C1 segment of cervical spinal cord (tissue), 14 donors: ENCODE results near the gene SRP9.
"Not testable (repeated sequence)": the region's sequence is repeated elsewhere in the genome, so short reads cannot be mapped to it uniquely, and the experiment has no call there.

Experiments used
- DNase-seq, 14 donors: peaks; one replicate each; lab custom pipeline; 2025; lab: John Stamatoyannopoulos, UW

Gene SRP9

DNA sequence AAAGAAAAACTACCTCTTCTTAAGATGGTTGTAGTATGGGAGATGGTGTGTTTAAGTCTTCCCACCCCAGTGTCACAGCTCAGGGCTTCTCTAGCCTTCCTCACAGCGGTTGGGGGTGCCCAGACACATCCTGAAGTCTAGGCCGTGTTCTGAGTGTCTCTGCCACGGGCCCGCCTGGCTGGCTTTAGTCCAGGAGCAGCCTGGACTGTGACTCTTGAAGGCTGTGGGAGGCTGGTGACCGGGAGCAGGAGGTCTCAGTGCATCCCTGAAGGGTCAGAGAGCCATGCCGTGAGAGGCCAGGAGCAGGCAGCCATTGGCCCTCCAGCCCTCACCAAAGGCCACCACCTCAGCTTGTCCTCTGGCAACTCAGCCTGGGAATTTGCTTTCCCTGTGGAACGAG, 36.8 kb downstream of the SRP9 start:
- DNase-seq, result no peak

DNA sequence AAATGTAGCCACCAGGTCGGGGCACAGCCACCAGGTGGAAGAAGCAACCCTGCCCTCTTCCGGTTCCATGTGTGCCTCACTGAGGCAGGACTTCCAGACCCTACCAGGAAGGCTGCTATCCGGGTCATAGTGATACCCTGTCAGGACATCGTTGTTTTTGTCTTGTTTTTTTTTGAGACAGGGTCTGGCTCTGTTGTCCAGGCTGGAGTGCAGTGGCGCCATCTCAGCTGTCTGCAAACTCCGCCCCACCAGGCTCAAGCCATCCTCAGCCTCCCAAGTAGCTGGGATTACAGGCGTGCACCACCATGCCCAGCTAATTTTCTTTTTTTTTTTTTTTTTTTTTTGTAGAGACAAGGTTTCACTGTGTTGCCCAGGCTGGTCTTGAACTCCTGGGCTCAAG, 37.5 kb downstream of the SRP9 start:
- DNase-seq, result not testable (repeated sequence)

DNA sequence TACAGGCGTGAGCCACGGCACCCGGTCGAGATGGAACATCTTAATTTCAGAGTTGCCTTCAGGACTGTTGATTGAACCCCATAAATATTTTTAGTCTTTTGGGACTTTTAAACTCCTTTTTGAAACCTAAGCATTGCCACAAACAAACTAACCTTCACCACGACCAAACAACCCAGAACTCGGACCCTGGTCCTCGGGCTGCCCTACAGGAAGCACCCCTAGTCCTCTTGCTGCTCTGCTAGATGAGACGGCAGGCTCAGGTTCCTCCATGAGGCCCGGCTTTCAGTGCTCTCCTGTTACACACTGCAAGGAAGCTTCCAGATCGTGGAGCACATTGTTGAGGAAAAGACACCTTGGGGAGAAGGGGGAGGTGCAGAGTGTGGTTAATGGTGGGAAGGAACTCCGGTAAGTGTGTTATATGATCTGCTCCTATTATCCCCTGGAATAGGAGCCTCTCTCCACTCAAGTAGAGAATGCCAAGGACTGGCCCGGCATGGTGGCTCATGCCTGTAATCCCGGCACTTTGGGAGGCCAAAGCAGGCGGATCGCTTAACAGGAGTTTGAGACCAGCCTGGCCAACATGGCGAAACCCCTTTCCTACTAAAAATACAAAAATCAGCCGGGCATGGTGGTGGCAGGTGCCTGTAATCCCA, 38.0 kb downstream of the SRP9 start:
- no peak for DNase-seq

DNA sequence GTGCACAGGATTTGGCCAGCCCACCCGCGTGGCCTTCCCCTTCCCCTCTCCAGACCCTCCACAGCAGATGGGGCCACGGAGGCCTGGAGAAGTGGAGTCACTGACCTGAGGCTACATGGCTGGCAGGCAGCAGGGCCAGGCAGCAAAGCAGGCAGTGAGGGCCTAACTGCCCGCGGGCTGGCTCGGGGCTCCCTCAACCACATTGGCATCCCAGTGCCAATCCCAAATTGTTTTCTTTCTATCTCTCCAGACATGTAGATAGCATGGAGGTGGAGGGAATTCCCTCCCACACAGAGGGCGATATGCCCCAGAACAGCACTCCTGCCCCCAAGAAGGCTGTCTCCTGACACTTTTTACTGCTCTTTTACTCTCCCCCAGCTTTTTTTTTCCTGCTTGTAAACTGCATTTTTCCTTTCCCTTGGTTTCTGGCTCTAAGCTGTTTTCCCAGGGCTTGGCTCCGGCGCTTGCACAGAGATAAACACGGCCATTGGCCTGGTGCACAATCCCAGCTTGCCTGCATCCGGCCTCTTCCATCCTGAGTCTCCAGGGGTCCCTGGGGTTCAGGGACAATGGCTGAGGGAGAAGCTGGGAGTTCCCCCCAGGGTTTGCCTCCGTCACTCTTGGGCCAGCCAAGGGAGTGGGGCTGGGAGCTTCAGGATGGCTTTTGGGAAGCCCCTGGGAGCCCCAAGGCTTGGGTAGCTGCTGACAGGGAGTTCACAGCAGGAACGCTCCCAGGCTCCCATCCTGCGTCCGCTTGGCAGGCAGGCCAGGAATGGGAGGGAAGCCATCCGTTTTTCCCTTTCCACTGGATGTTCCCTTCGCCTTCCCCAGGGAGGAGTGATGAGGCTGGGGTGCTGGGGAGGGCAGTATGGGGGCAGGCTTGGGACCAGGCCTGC, 39.3 kb downstream of the SRP9 start:
- DNase-seq, result peak in 5 of 14 donors; percentile 42 to 81 (median 72)

DNA sequence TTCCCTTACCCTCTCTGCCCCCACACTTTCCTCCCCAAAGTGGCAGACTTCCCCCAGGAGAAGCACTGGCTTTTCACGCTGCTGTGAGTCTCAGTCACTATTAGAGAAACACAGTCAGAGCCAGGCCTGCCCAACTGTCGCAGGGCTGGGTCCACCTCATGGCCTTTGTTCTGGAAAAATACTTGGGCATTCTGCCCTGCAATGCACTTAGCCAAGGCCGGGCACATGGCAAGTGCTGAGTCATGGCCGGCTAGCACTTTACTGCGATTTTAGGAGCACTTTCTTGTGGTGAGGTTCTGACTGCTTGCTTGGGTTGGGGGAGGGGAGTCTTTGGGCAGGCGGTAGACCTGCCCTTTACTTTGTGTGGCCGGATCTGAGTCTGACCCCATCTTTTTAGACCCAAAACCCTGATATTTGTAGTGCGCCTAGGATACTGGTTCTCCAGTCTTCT, 40.0 kb downstream of the SRP9 start:
- DNase-seq, result peak in 13 of 14 donors; percentile 27 to 95 (median 80)

DNA sequence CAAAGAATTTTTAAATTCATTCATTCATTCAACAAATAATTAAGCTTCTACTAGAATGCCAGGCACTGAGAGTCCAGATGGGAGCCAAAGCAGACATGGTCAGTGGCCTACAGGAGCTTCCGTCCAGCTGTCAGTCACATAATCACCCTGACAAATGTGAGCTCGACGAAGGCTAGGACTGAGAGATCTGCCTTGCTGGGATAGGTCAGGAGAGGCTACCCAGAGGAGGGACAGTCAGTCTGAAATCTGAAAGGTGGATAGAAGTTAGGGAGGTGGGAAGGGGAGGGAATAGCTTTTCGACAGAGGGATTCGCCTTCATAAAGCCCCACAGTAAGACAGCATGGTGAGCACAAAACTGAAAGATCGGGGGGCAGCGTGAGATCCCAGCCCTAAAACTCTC, 40.6 kb downstream of the SRP9 start:
- peak in 1 of 14 donors; percentile 25 for DNase-seq

DNA sequence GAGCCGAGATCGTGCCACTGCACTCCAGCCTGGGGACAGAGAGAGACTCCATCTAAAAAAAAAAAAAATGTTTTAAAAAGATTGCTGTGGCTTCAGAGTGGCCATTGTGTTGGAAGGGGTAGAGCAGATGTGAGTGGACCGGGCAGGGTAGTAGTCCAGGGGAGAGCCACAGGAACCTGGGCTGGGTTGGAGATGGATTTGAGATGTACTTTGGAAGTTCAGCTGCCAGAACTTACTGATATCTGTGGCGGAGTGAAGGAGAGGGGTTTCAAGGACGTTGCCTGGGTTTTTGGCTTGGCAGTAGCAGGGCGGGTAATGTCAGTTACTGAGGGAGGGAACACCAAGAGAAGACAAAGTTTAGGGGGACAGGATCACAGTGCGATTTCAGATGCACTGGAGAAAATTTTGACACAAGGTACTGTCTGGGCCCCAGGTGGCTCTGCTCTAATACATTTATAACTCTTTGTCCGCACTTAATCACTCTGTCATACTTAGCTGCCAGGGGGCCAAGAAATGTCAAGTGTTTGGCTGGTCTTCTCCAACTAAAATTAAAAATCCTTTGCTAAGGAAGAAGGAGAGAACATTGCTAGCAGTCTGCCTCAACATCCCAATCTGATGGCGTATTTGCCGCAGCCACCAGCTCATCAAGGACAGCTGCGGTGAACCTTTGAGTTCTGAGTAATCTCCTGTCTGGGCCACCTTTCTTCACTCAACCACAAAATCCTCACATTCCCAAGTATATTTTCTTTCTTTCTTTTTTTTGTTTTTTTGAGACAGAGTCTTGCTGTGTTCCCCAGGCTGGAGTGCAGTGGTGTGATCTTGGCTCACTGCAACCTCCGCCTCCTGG, 41.9 kb downstream of the SRP9 start:
- DNase-seq, result no peak

DNA sequence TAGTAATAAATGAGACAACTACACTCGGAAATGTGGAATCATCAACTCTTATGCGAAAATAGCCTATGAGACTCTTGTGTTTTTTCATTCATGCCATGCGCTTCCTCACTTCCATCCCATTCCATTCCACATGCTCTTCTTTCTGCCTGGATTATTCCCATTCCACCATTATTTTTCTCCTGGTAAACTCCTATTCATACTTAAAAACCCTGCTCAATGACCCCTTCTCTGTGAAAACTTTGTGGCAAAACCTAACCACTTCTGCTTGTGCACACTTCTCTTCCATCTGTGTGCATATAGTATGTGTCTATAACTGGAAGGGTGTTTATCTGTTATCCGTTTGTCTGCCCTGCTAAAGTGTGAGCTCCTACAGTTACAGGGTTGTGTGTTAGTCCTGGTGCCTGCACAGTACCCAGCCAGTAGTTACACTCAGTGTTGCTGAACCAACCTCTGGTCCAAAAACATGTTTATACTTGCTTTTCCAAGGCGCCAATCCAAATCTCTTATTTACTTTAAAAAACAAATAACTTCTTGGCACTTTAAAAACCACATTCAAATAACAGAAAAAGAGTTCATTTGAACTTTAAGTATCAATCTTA, 43.0 kb downstream of the SRP9 start:
- DNase-seq, result no peak

DNA sequence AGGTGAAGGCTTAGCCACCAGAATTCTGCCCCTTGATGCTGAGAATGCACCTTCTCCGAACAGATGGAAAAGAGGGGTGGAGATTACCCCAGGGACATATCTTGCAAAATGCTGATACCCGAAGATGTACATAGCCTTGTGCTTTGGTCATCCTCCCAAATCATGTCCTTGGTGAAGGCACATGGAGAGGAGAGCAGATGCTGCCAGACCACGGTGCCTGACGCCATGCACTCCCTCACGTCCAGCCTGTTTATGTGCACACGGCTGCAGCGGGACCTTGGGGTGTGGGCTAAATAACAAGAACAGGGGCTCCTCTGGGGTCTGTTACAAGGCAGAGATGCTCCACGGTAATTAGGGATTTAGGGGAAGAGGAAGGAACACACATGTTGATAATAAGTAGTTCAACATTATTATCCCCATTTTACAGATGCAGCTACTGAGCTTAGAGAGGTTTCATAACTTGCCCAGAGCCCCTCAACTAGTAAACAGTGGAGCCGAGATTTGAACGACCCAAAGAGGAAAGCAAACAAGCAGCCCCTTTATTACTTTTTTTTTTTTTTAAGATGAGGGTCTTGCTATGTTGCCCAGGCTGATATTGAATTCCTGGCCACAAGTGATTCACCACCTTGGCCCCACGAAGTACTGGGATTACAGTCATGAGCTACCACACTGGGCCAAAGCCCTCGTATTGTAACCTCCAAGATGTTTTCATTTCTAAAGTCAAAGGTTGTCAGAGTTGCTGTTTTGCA, 45.2 kb downstream of the SRP9 start:
- no peak for DNase-seq

DNA sequence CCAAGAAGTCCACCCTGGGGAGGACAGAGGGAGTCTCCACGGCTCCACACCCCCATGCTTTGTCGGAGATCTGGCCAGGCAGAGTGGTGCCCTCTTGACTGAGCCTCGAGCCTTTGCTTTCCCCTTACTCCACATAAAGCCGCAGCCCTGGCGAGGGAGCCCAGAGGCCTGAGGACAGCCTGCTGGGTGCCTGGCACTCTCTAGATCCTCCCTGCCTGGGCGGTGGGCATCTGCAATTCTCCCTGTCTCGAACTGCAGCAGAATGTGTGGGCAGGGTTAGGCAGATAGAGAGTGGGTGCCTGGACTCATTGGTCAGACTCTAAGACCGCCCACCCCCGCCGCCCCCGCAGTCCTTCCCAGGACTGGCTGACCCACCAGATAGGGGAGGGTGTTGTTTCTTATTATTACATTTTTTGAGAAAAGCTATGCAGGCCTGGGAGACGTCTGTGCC, 46.2 kb downstream of the SRP9 start:
- DNase-seq, result no peak

DNA sequence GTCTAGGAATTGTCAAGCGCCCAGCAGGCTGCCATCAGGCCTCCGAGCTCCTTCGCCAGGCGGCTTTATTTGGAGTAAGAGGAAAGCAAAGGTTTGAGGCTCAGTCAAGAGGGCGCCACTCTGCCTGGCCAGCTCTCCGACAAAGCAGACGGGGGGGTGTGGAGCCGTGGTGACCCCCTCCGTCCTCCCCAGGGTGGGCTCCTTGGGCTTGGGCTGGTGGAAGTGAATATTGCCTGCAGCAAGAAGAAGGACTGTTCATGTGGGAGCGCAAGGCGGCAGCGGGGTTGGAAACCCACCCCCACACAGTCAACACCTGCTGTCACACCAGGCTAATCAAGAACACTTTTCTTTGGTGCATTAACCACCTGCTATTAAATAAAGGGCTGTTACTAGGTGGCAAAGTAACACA, 46.9 kb downstream of the SRP9 start:
- no peak for DNase-seq

DNA sequence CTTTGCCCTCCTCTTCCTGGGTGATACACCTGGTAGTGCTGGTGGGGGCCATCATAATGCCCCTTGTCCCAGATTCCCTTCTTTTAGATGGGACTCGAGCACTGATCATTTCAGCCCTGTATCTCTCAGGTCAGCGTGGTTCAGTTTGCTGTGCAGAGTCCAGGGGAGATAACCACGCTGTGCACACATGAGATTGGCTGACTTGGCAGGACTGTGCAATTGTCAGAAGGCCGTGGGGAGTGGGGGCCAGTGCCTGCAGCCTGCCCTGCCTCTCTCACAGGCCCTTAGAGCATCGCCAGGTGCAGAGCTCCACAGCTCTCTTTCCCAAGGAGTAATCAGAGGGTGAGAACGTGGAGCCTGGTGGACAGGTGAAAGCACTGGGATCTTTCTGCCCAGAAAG, 47.5 kb downstream of the SRP9 start:
- no peak for DNase-seq

DNA sequence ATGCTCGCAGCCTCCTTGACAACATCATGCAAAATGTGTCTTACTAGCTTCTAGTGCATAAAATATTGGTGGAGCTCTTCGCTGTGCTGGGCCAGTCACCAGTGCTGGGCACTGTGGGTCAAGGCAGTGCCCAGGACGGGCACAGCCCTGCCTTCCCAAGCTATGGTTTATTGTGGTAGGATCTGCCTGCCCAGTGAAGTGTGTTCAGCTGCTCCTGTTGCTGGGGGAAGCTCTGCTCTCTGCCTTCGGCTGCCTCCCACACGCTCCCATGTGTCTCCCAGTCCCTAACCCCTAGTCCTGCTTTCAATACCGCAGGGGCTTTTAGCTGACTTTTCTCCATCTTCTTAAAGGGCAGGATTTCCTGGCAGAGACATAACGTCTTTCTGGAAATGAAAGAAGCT, 48.0 kb downstream of the SRP9 start:
- peak in 1 of 14 donors; percentile 28 for DNase-seq

DNA sequence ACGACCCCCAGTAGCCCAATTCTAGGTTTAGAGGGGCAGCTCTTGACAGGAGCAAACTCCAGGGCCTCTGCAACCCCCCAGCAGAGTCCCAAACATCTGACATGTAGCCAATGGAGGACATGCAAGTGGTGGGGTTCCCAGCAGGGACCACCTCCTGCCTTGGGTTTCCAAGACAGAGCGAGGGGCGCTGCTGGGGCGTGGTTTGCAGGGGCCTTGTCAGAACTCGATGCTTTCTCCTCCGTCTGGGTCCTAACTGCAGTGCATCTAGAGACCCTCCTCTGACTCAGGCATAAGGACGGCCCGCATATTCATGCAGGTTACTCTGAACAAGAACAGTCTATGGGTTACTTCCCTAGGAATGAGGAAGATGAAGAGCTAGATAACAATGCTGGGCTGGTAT, 49.5 kb downstream of the SRP9 start:
- no peak for DNase-seq

DNA sequence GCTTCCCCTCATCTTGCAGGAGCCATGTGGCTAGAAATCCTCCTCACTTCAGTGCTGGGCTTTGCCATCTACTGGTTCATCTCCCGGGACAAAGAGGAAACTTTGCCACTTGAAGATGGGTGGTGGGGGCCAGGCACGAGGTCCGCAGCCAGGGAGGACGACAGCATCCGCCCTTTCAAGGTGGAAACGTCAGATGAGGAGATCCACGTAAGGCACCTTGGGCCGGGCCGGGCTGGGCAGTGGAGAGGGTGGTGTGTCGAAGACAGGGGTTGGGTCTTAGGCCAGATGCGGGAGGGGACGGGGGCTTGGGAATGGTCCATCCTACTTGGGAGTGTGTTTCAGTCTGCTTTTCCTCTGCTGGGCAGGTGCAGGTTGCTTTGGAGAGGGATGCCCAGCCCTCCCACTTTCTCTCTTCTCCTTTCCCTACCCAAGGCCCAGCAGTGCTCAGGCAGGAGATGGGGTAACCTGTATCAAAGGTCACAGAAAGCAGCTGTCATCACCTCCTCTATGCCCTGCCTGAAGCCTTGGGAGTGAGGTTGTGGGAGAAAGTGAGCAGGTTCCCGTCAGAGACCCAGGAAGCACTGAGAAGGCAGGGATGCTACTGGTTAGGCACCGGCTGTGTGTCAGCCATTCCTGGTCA, 51.2 kb downstream of the SRP9 start:
- no peak for DNase-seq

DNA sequence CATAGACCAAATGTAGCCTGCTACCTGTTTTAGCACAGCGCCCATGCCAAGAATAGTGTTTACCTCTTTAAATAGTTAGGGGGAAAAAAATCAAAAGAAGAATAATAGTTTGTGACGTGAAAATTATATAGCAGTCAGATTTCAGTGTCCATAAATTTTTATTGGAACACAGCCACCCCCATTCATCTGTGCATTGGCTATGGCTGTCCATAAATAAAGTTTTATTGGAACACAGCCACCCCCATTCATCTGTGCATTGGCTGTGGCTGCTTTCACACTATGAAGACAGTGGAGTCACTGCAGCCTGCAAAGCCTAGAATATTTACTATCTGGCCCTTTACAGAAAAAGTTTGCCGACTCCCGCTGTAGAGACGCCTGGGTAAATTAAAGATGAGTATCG, 53.2 kb downstream of the SRP9 start:
- no peak for DNase-seq

DNA sequence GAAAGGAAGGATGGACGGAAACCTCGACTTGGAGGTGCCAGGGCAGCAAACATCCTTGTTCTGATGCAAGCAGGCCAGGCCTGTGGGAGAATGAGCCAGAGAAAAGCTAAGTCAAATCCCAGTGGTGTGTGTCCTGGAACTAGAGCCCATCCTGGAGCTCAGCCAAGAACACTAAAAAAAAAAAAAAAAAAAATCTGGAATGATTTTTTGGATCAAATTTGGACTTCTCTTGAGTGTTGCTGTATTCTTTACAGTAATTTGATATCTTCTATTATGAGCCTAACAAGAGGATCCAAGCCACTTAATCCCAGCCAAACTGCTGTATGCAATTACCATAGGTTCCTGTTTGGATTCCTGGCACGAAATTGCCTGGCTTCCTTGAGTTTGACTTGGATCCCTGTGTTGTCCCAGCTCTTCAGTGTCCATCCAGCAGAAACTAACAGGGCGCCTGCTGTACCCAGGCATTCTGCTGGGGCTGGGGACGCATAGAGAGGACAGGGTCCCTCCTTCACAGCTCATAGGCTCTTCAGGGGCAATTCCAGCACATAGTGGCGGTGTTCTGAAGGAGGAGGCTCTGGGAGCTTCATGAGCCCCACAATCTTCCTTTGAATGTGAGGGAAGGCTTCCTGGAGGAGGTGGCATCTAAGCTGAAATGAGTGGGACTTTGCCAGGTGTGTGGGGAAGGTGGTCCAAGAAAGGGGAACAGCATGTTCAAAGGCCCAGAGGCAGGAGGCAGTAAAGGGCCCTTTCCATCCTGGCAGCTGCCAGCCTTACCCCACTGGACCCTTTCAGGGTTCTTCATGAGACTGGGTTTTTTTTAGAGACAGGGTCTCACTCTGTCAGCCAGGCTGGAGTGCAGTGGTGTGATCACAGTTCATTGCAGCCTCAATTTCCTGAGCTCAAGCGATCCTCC, 57.0 kb downstream of the SRP9 start:
- DNase-seq, result peak in 1 of 14 donors; percentile 27

DNA sequence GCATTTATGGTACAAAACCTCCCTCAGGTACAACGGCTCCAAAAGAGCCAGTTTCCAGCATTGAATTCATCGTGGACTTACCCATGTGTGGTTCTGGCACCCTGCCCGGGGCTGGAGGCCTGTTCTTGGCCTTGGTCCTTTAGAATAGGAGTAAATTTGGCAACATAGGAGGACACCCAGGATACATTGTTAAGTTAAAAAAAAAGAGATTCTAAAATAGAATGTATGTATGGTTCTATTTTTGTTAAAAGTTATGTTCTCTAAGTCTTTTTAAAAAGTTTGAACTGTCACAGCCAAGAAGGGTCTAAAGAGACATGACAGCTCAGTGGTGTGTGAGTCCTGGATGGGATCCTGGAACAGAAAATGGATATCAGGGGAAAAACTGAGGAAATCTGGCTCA, 58.2 kb downstream of the SRP9 start:
- DNase-seq, result peak in 1 of 14 donors; percentile 47

DNA sequence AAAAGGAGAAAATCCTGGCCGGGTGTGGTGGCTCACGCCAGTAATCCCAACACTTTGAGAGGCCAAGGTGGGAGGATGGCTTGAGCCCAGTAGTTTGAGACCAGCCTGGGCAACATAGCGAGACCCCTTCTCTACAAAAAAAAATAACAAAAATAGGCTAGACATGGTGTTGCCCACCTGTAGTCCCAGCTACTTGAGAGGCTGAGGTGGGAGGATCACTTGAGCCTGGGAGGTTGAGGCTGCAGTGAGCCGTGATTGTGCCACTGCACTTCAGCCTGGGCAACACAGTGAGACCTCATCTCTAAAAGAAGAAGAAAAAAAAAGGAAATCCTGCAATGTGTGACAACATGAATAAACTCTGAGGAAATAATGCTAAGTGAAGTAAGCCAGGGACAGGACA, 58.7 kb downstream of the SRP9 start:
- DNase-seq, result not testable (repeated sequence)
